Right hindlimb (tissue), 1 donor: ENCODE measurements around the gene CBLC.

Experiments
- DNase-seq: peaks from one replicate; pipeline ENCODE4 v3.0.0-alpha.2; 2018

The CBLC gene

GRCh38 chr19:44746946-44747738 is 30.5 kb upstream of the CBLC start:
- peak; percentile 93 for DNase-seq

- peak; percentile 74 for DNase-seq
These were observed 29.8 kb upstream of the CBLC start for GRCh38 chr19:44747739-44748425.

GRCh38 chr19:44748426-44749254 is 29.1 kb upstream of the CBLC start, which contains the start of gene BCL3:
BCL3 (plus strand) TSS chr19:44748708; CDS start chr19:44748791, 83 bp downstream.
- peak; percentile 75 for DNase-seq

GRCh38 chr19:44749292-44749691 is 28.4 kb upstream of the CBLC start:
- DNase-seq, result no peak

GRCh38 chr19:44749994-44750393 is 27.7 kb upstream of the CBLC start:
- DNase-seq, result no peak

GRCh38 chr19:44752123-44752815 is 25.4 kb upstream of the CBLC start:
- DNase-seq, result no peak

GRCh38 chr19:44752816-44753625 is 24.7 kb upstream of the CBLC start:
- peak; percentile 93 for DNase-seq

GRCh38 chr19:44753626-44753931 is 24.1 kb upstream of the CBLC start:
- no peak for DNase-seq

- peak; percentile 85 for DNase-seq
These were observed 23.5 kb upstream of the CBLC start for GRCh38 chr19:44753932-44754749.

GRCh38 chr19:44754750-44755080 is 23.0 kb upstream of the CBLC start:
- no peak for DNase-seq

- DNase-seq, result no peak
These were observed 22.5 kb upstream of the CBLC start for GRCh38 chr19:44755219-44755618.

- no peak for DNase-seq
These were observed 21.6 kb upstream of the CBLC start for GRCh38 chr19:44756089-44756562.

GRCh38 chr19:44757057-44757734 is 20.5 kb upstream of the CBLC start:
- peak; percentile 86 for DNase-seq

GRCh38 chr19:44757735-44758505 is 19.8 kb upstream of the CBLC start:
- DNase-seq, result peak; percentile 82

GRCh38 chr19:44758596-44758995 is 19.1 kb upstream of the CBLC start:
- peak; percentile 51 for DNase-seq

- DNase-seq, result no peak
These were observed 18.4 kb upstream of the CBLC start for GRCh38 chr19:44759083-44759804.

GRCh38 chr19:44762038-44762437 is 15.7 kb upstream of the CBLC start:
- no peak for DNase-seq

- DNase-seq, result no peak
These were observed 12.4 kb upstream of the CBLC start for GRCh38 chr19:44765033-44765948.
